Right ventricle myocardium superior (tissue), 1 donor: ENCODE data around the gene PPP2R2D. TPM values are rescaled to one million over a fixed set of nuclear protein-coding genes. Genes with fewer than 3 reads are reported as not detected.

Experiments used
- ATAC-seq: fragments of 200-7000 bp; cut with Tn5 transposase; one replicate; pipeline ENCODE4 v1.9.1; 2020; ENCODE audit warnings: mild to moderate bottlenecking; ENCODE audit not compliant: poor library complexity
- DNase-seq: peaks from one replicate; pipeline ENCODE4 v3.0.0-alpha.2; 2020
- intact Hi-C: fragments of 100-400 bp; cut with DNase I; formaldehyde crosslinking; loops from one replicate; pipeline ENCODE4 v1.11.2; 2022
- total RNA-seq: library from RNA; stranded (reverse); fragmentation: NEBNext Ultra II Directional; extraction: Animal tissue kit (Norgen Biotek cat#: 25700); gene quantifications from one replicate; pipeline ENCODE4 v1.2.1, GENCODE V29; 2021
- donor health status: DM: no; HTN: yes; CAD: no; lungs with severe emphysema.

Gene PPP2R2D
- total RNA-seq, 1 donor from 2014 or later: 33.9 TPM

- intact Hi-C loops: no loop called here
- no peak for ATAC-seq
- no peak for DNase-seq
These were observed 35.4 kb upstream of the PPP2R2D start for GRCh38 chr10:131865223-131865917.

- DNase-seq (no peak), ATAC-seq (no peak)
- intact Hi-C loops: no loop called here
These were observed 34.1 kb upstream of the PPP2R2D start for GRCh38 chr10:131866673-131867072.

- intact Hi-C loops: no loop called here
- DNase-seq (no peak), ATAC-seq (no peak)
These were observed 32.4 kb upstream of the PPP2R2D start for GRCh38 chr10:131868436-131868835.

- ATAC-seq: no peak
These were observed 31.5 kb upstream of the PPP2R2D start for GRCh38 chr10:131869344-131869743.

GRCh38 chr10:131870411-131870810, 30.4 kb upstream of the PPP2R2D start:
- DNase-seq (no peak), ATAC-seq (no peak)
- intact Hi-C loops: loop anchor here (5.0 kb wide), 2 partner anchors 418 to 1678 kb away; no protein-coding TSS in a partner anchor

More at GRCh38 chr10:131869344-131869743, 31.5 kb upstream of the PPP2R2D start:
- intact Hi-C loops: no loop called here
- DNase-seq: no peak

- intact Hi-C loops: loop anchor here (5.0 kb wide), 2 partner anchors 419 to 1679 kb away; no protein-coding TSS in a partner anchor
- ATAC-seq: no peak
- peak; percentile 32 for DNase-seq
These were observed 29.8 kb upstream of the PPP2R2D start for GRCh38 chr10:131870831-131871672.

- peak; percentile 36 for DNase-seq
- ATAC-seq: no peak
- intact Hi-C loops: loop anchor here (5.0 kb wide), 2 partner anchors 419 to 1679 kb away; no protein-coding TSS in a partner anchor
These were observed 29.2 kb upstream of the PPP2R2D start for GRCh38 chr10:131871673-131872005.

GRCh38 chr10:131872011-131872826, 28.6 kb upstream of the PPP2R2D start:
- DNase-seq (no peak), ATAC-seq (no peak)
- intact Hi-C loops: loop anchor here (5.0 kb wide), 2 partner anchors 420 to 1680 kb away; no protein-coding TSS in a partner anchor

GRCh38 chr10:131872827-131873375, 27.9 kb upstream of the PPP2R2D start:
- ATAC-seq (no peak), DNase-seq (no peak)
- intact Hi-C loops: loop anchor here (5.0 kb wide), 2 partner anchors 421 to 1681 kb away; no protein-coding TSS in a partner anchor

- intact Hi-C loops: loop anchor here (5.0 kb wide), 2 partner anchors 423 to 1683 kb away; no protein-coding TSS in a partner anchor
- DNase-seq (peak; percentile 80), ATAC-seq (peak; percentile 86)
These were observed 25.8 kb upstream of the PPP2R2D start for GRCh38 chr10:131874991-131875451.

- DNase-seq: no peak
- ATAC-seq: no peak
- intact Hi-C loops: no loop called here
These were observed 25.3 kb upstream of the PPP2R2D start for GRCh38 chr10:131875501-131875900.

- DNase-seq: no peak
- ATAC-seq: no peak
- intact Hi-C loops: no loop called here
These were observed 24.8 kb upstream of the PPP2R2D start for GRCh38 chr10:131876017-131876416.

GRCh38 chr10:131876508-131876907, 24.3 kb upstream of the PPP2R2D start:
- intact Hi-C loops: no loop called here
- ATAC-seq (no peak), DNase-seq (no peak)

- no peak for ATAC-seq
- intact Hi-C loops: no loop called here
- DNase-seq: no peak
These were observed 20.7 kb upstream of the PPP2R2D start for GRCh38 chr10:131880016-131880590.

GRCh38 chr10:131881104-131881880, 19.5 kb upstream of the PPP2R2D start:
- no peak for ATAC-seq
- intact Hi-C loops: no loop called here
- DNase-seq: no peak

- intact Hi-C loops: no loop called here
- DNase-seq (no peak), ATAC-seq (no peak)
These were observed 18.7 kb upstream of the PPP2R2D start for GRCh38 chr10:131882151-131882550.
